HCT116 (cell line): ENCODE results near the gene ZNF485. TPM values are rescaled to one million over a fixed set of nuclear protein-coding genes. Genes with fewer than 3 reads are reported as not detected.
A peak's percentile ranks its signal among the peaks of the same experiment; 100 is the strongest.

Experiments
- ATAC-seq: fragments of 200-7000 bp; cut with Tn5 transposase; 2 replicates; pipeline ENCODE4 v1.9.1; 2020; ENCODE audit warnings: mild to moderate bottlenecking, moderate library complexity
- BruUV-seq: library from RNA; stranded (reverse); fragments of 400-500 nt; replicated peaks from 2 replicates; lab custom pipeline; 2021; lab: Mats Ljungman, UMichigan
- CTCF ChIA-PET: fragments of 300-600 bp; sonication (Branson Sonifier 250); formaldehyde crosslinking; loops from one replicate; lab custom pipeline; 2021; ENCODE audit warnings: antibody characterized with exemption; lab: Charles Lee
- POLR2A ChIA-PET: fragments of 300-600, 350-600 bp; sonication (Branson Sonifier 250); formaldehyde crosslinking; loops from one replicate; lab custom pipeline; 2021; ENCODE audit warnings: antibody characterized with exemption; lab: Charles Lee
- RAD21 ChIA-PET, 2 experiments: fragments of 300-600 bp; sonication (Branson Sonifier 250); formaldehyde crosslinking; loops; one replicate each; lab custom pipeline; 2023; ENCODE audit warnings: low total read pairs in 2 of 2; ENCODE audit not compliant: uncharacterized antibody in 2 of 2, unreplicated experiment in 2 of 2, low non-redundant PET in 1 of 2; lab: Charles Lee
- DNase-seq: peaks from one replicate; pipeline ENCODE4 v3.0.0-alpha.2; 2010; ENCODE audit warnings: low read depth, low spot score
- H2AFZ ChIP-seq: fragments of 200-600 bp; shearing (Covaris generic), sonication (generic); 2 replicates; pipeline ENCODE4 v1.6.1; 2017; ENCODE audit warnings: low read depth, mixed run types, mixed read lengths, antibody characterized with exemption, low read length; ENCODE audit not compliant: poor library complexity, severe bottlenecking
- H3K27ac ChIP-seq: 2 replicates; pipeline ENCODE4 v1.5.1; 2012; ENCODE audit warnings: low read depth, low read length
- H3K27me3 ChIP-seq: fragments of 200-600 bp; sonication (generic); 2 replicates; pipeline ENCODE4 v1.6.1; 2016; ENCODE audit warnings: mixed run types, low read length, mixed read lengths; ENCODE audit not compliant: insufficient read depth
- H3K36me3 ChIP-seq, 2 experiments: fragments of 200-500 bp in 1 of 2; fragments of 200-600 bp in 1 of 2; sonication (Bioruptor generic) in 1 of 2; sonication (generic) in 1 of 2; 2 replicates each; pipeline versions ENCODE4 v1.5.1 to v1.6.1; 2014 to 2016; ENCODE audit warnings: low read length in 2 of 2, inconsistent platforms in 1 of 2, mixed read lengths in 1 of 2, mixed run types in 1 of 2; ENCODE audit not compliant: insufficient read depth in 2 of 2, control insufficient read depth in 1 of 2
- H3K4me1 ChIP-seq, 2 experiments: fragments of 200-600 bp in 1 of 2; sonication (generic) in 1 of 2; 2 replicates each; pipeline versions ENCODE4 v1.5.1 to v1.6.1; 2012 to 2017; ENCODE audit warnings: low read length in 2 of 2, inconsistent platforms in 1 of 2, mild to moderate bottlenecking in 1 of 2, mixed read lengths in 1 of 2, mixed run types in 1 of 2, moderate library complexity in 1 of 2; ENCODE audit not compliant: insufficient read depth in 2 of 2, control insufficient read depth in 1 of 2
- H3K4me2 ChIP-seq: fragments of 200-600 bp; sonication (generic); 2 replicates; pipeline ENCODE4 v1.6.1; 2017; ENCODE audit warnings: mixed run types, low read length, mixed read lengths
- H3K4me3 ChIP-seq, 2 experiments: fragments of 200-600 bp in 1 of 2; sonication (generic) in 1 of 2; replicated peaks in 1 of 2; 2 replicates each; pipeline ENCODE4 v1.5.1; 2011 to 2016; ENCODE audit warnings: low read length in 2 of 2, control low read depth in 1 of 2, low read depth in 1 of 2, mild to moderate bottlenecking in 1 of 2, mixed read lengths in 1 of 2, mixed run types in 1 of 2
- H3K79me2 ChIP-seq: fragments of 200-600 bp; sonication (generic); 2 replicates; pipeline ENCODE4 v1.6.1; 2017; ENCODE audit warnings: mild to moderate bottlenecking, mixed run types, low read length, moderate library complexity, mixed read lengths; ENCODE audit not compliant: insufficient read depth
- H3K9ac ChIP-seq: fragments of 200-600 bp; sonication (generic); 2 replicates; pipeline ENCODE4 v1.6.1; 2016; ENCODE audit warnings: low read length, mixed read lengths
- H3K9me2 ChIP-seq: fragments of 200-600 bp; sonication (generic), shearing (Covaris generic); 2 replicates; pipeline ENCODE4 v1.6.1; 2017; ENCODE audit warnings: mixed run types, mild to moderate bottlenecking, moderate library complexity; ENCODE audit not compliant: insufficient read depth
- H3K9me3 ChIP-seq, 2 experiments: fragments of 200-500 bp in 1 of 2; fragments of 200-600 bp in 1 of 2; sonication (Bioruptor generic) in 1 of 2; sonication (generic) in 1 of 2; 2 replicates each; pipeline ENCODE4 v1.6.1; 2014 to 2017; ENCODE audit warnings: low read length in 2 of 2, mixed read lengths in 2 of 2, inconsistent platforms in 1 of 2, low read depth in 1 of 2, mild to moderate bottlenecking in 1 of 2, mixed run types in 1 of 2, moderate library complexity in 1 of 2; ENCODE audit not compliant: control insufficient read depth in 1 of 2, insufficient read depth in 1 of 2
- H4K20me1 ChIP-seq: fragments of 200-600 bp; sonication (generic), shearing (Covaris generic); 2 replicates; pipeline ENCODE4 v1.6.1; 2017; ENCODE audit warnings: mixed run types, mild to moderate bottlenecking, moderate library complexity; ENCODE audit not compliant: insufficient read depth
- CBX3 ChIP-seq: IDR thresholded peaks from 2 replicates; pipeline ENCODE4 v1.6.1; 2012; ENCODE audit warnings: low read depth
- CEBPB ChIP-seq: IDR thresholded peaks from 2 replicates; pipeline ENCODE4 v1.6.1; 2012; ENCODE audit warnings: low read depth
- FOSL1 ChIP-seq: IDR thresholded peaks from 2 replicates; pipeline ENCODE4 v1.6.1; 2012; ENCODE audit warnings: low read depth
- MAX ChIP-seq: IDR thresholded peaks from 2 replicates; pipeline ENCODE4 v1.6.1; 2012
- POLR2AphosphoS5 ChIP-seq: IDR thresholded peaks from 2 replicates; pipeline ENCODE4 v1.6.1; 2011; ENCODE audit warnings: mild to moderate bottlenecking, low read depth, low read length, moderate library complexity
- SP1 ChIP-seq: IDR thresholded peaks from 2 replicates; pipeline ENCODE4 v1.6.1; 2012; ENCODE audit warnings: low read depth
- YY1 ChIP-seq: IDR thresholded peaks from 2 replicates; pipeline ENCODE4 v1.6.1; 2011; ENCODE audit warnings: low read length, low read depth, moderate library complexity, mild to moderate bottlenecking; ENCODE audit not compliant: insufficient replicate concordance; ENCODE audit errors: extremely low read depth
- ZBTB33 ChIP-seq: IDR thresholded peaks from 2 replicates; pipeline ENCODE4 v1.6.1; 2011; ENCODE audit warnings: mild to moderate bottlenecking, low read length, moderate library complexity; ENCODE audit not compliant: insufficient replicate concordance; ENCODE audit errors: extremely low read depth
- ZFX ChIP-seq: fragments of 450-650 bp; IDR thresholded peaks from 2 replicates; pipeline ENCODE4 v1.6.1; 2017
- intact Hi-C: fragments of 100-400 bp; cut with micrococcal nuclease; formaldehyde crosslinking; loops from 2 replicates; pipeline ENCODE4 v1.10.0; 2022
- total RNA-seq: library from RNA; stranded (reverse); gene quantifications from one replicate; pipeline ENCODE4 v1.2.1, GENCODE V29; 2021; ENCODE audit not compliant: unreplicated experiment

Gene ZNF485
- total RNA-seq, 1 experiment from 2014 or later, result 5.8 TPM

GRCh38 chr10:43573250-43574000 is 32.8 kb upstream of the ZNF485 start:
- peak overlapping the region; percentile 61 for H3K4me2 ChIP-seq
- H2AFZ ChIP-seq, result no peak overlapping the region
- H3K27me3 ChIP-seq, result no peaks in the 10 kb centered on the region
- ChIA-PET RAD21 (no interaction called here), POLR2A (no interaction called here), CTCF (no interaction called here)
- H4K20me1 ChIP-seq, result no peaks in the 10 kb centered on the region
- H3K4me3 ChIP-seq, result peak overlapping the region; percentile 42 to 53
- H3K9me3 ChIP-seq, result no peaks in the 10 kb centered on the region
- TSS peak; percentile 60 for BruUV-seq
- H3K79me2 ChIP-seq, result no peaks in the 10 kb centered on the region; the same call in 1 of the 2 replicates
- ATAC-seq (no peak), DNase-seq (no peak)
- H3K36me3 ChIP-seq, result no peaks in the 10 kb centered on the region; a peak in 1 of 4 replicates
- H3K4me1 ChIP-seq, result peaks cover 2 to 17% of the 10 kb centered on the region in 2 experiments; a peak in 2 of 4 replicates
- TF ChIP-seq FOSL1, result no peak
- no peak for TF ChIP-seq ZFX
- H3K27ac ChIP-seq, result no peak overlapping the region
- peak overlapping the region; percentile 59 for H3K9ac ChIP-seq
- intact Hi-C loops, result no loop called here
- H3K9me2 ChIP-seq, result no peaks in the 10 kb centered on the region

GRCh38 chr10:43574001-43574892 is 32.0 kb upstream of the ZNF485 start, which contains the start of gene ZNF239:
Gene ZNF239, minus strand, starts transcription at chr10:43574616. Its CDS starts 16,537 bp downstream, at chr10:43558079.
- ATAC-seq (peak; percentile 95), DNase-seq (peak; percentile 37)
- Histone ChIP-seq H3K27ac (peak within 1 kb of the TSS; percentile 17; the same call in 1 of the 2 replicates), H3K4me2 (peak within 1 kb of the TSS; percentile 61), H3K9me3 (no peaks in the 10 kb centered on the region), H3K79me2 (no peaks in the 10 kb centered on the region; the same call in 1 of the 2 replicates), H3K4me1 (peaks cover 2 to 17% of the 10 kb centered on the region in 2 experiments; a peak in 2 of 4 replicates), H3K4me3 (peak within 1 kb of the TSS; percentile 42 to 53), H3K9me2 (no peaks in the 10 kb centered on the region), H2AFZ (peak within 1 kb of the TSS; percentile 51), H3K36me3 (no peaks in the 10 kb centered on the region; a peak in 1 of 4 replicates), H4K20me1 (no peaks in the 10 kb centered on the region), H3K27me3 (no peaks in the 10 kb centered on the region), H3K9ac (peak within 1 kb of the TSS; percentile 59)
- peak; percentile 6 for TF ChIP-seq YY1
- TF ChIP-seq CEBPB, result no peak
- TF ChIP-seq MAX, result peak; percentile 89
- TF ChIP-seq CBX3, result no peak
- 0 out of 2 replicates have a peak, but pooled peaks have one; percentile 35 for TF ChIP-seq SP1
- TF ChIP-seq POLR2AphosphoS5, result peak; percentile 43; the same call in 1 of the 2 replicates
- no peak for TF ChIP-seq ZBTB33
- no TSS peak for BruUV-seq
- ChIA-PET CTCF (no interaction called here), POLR2A (no interaction called here), RAD21 (no interaction called here)
- intact Hi-C loops, result no loop called here
